HCT116 (cell line): ENCODE data around the gene MTMR12. TPM values are rescaled to one million over a fixed set of nuclear protein-coding genes. Genes with fewer than 3 reads are reported as not detected.
"Not testable (repeated sequence)": the region's sequence is repeated elsewhere in the genome, so short reads cannot be mapped to it uniquely, and the experiment has no call there.

Experiments
- ATAC-seq: fragments of 200-7000 bp; cut with Tn5 transposase; 2 replicates; pipeline ENCODE4 v1.9.1; 2020; ENCODE audit warnings: mild to moderate bottlenecking, moderate library complexity
- BruUV-seq: library from RNA; stranded (reverse); fragments of 400-500 nt; replicated peaks from 2 replicates; lab custom pipeline; 2021; lab: Mats Ljungman, UMichigan
- CTCF ChIA-PET: fragments of 300-600 bp; sonication (Branson Sonifier 250); formaldehyde crosslinking; loops from one replicate; lab custom pipeline; 2021; ENCODE audit warnings: antibody characterized with exemption; lab: Charles Lee
- POLR2A ChIA-PET: fragments of 300-600, 350-600 bp; sonication (Branson Sonifier 250); formaldehyde crosslinking; loops from one replicate; lab custom pipeline; 2021; ENCODE audit warnings: antibody characterized with exemption; lab: Charles Lee
- RAD21 ChIA-PET, 2 experiments: fragments of 300-600 bp; sonication (Branson Sonifier 250); formaldehyde crosslinking; loops; one replicate each; lab custom pipeline; 2023; ENCODE audit warnings: low total read pairs in 2 of 2; ENCODE audit not compliant: uncharacterized antibody in 2 of 2, unreplicated experiment in 2 of 2, low non-redundant PET in 1 of 2; lab: Charles Lee
- DNase-seq: peaks from one replicate; pipeline ENCODE4 v3.0.0-alpha.2; 2010; ENCODE audit warnings: low read depth, low spot score
- H2AFZ ChIP-seq: fragments of 200-600 bp; shearing (Covaris generic), sonication (generic); 2 replicates; pipeline ENCODE4 v1.6.1; 2017; ENCODE audit warnings: low read depth, mixed run types, mixed read lengths, antibody characterized with exemption, low read length; ENCODE audit not compliant: poor library complexity, severe bottlenecking
- H3K27ac ChIP-seq: 2 replicates; pipeline ENCODE4 v1.5.1; 2012; ENCODE audit warnings: low read depth, low read length
- H3K27me3 ChIP-seq: fragments of 200-600 bp; sonication (generic); 2 replicates; pipeline ENCODE4 v1.6.1; 2016; ENCODE audit warnings: mixed run types, low read length, mixed read lengths; ENCODE audit not compliant: insufficient read depth
- H3K36me3 ChIP-seq, 2 experiments: fragments of 200-500 bp in 1 of 2; fragments of 200-600 bp in 1 of 2; sonication (Bioruptor generic) in 1 of 2; sonication (generic) in 1 of 2; 2 replicates each; pipeline versions ENCODE4 v1.5.1 to v1.6.1; 2014 to 2016; ENCODE audit warnings: low read length in 2 of 2, inconsistent platforms in 1 of 2, mixed read lengths in 1 of 2, mixed run types in 1 of 2; ENCODE audit not compliant: insufficient read depth in 2 of 2, control insufficient read depth in 1 of 2
- H3K4me1 ChIP-seq, 2 experiments: fragments of 200-600 bp in 1 of 2; sonication (generic) in 1 of 2; 2 replicates each; pipeline versions ENCODE4 v1.5.1 to v1.6.1; 2012 to 2017; ENCODE audit warnings: low read length in 2 of 2, inconsistent platforms in 1 of 2, mild to moderate bottlenecking in 1 of 2, mixed read lengths in 1 of 2, mixed run types in 1 of 2, moderate library complexity in 1 of 2; ENCODE audit not compliant: insufficient read depth in 2 of 2, control insufficient read depth in 1 of 2
- H3K4me2 ChIP-seq: fragments of 200-600 bp; sonication (generic); 2 replicates; pipeline ENCODE4 v1.6.1; 2017; ENCODE audit warnings: mixed run types, low read length, mixed read lengths
- H3K4me3 ChIP-seq, 2 experiments: fragments of 200-600 bp in 1 of 2; sonication (generic) in 1 of 2; replicated peaks in 1 of 2; 2 replicates each; pipeline ENCODE4 v1.5.1; 2011 to 2016; ENCODE audit warnings: low read length in 2 of 2, control low read depth in 1 of 2, low read depth in 1 of 2, mild to moderate bottlenecking in 1 of 2, mixed read lengths in 1 of 2, mixed run types in 1 of 2
- H3K79me2 ChIP-seq: fragments of 200-600 bp; sonication (generic); 2 replicates; pipeline ENCODE4 v1.6.1; 2017; ENCODE audit warnings: mild to moderate bottlenecking, mixed run types, low read length, moderate library complexity, mixed read lengths; ENCODE audit not compliant: insufficient read depth
- H3K9ac ChIP-seq: fragments of 200-600 bp; sonication (generic); 2 replicates; pipeline ENCODE4 v1.6.1; 2016; ENCODE audit warnings: low read length, mixed read lengths
- H3K9me2 ChIP-seq: fragments of 200-600 bp; sonication (generic), shearing (Covaris generic); 2 replicates; pipeline ENCODE4 v1.6.1; 2017; ENCODE audit warnings: mixed run types, mild to moderate bottlenecking, moderate library complexity; ENCODE audit not compliant: insufficient read depth
- H3K9me3 ChIP-seq, 2 experiments: fragments of 200-500 bp in 1 of 2; fragments of 200-600 bp in 1 of 2; sonication (Bioruptor generic) in 1 of 2; sonication (generic) in 1 of 2; 2 replicates each; pipeline ENCODE4 v1.6.1; 2014 to 2017; ENCODE audit warnings: low read length in 2 of 2, mixed read lengths in 2 of 2, inconsistent platforms in 1 of 2, low read depth in 1 of 2, mild to moderate bottlenecking in 1 of 2, mixed run types in 1 of 2, moderate library complexity in 1 of 2; ENCODE audit not compliant: control insufficient read depth in 1 of 2, insufficient read depth in 1 of 2
- H4K20me1 ChIP-seq: fragments of 200-600 bp; sonication (generic), shearing (Covaris generic); 2 replicates; pipeline ENCODE4 v1.6.1; 2017; ENCODE audit warnings: mixed run types, mild to moderate bottlenecking, moderate library complexity; ENCODE audit not compliant: insufficient read depth
- MAX ChIP-seq: IDR thresholded peaks from 2 replicates; pipeline ENCODE4 v1.6.1; 2012
- SIN3A ChIP-seq: IDR thresholded peaks from 2 replicates; pipeline ENCODE4 v1.6.1; 2012; ENCODE audit warnings: low read depth
- intact Hi-C: fragments of 100-400 bp; cut with micrococcal nuclease; formaldehyde crosslinking; loops from 2 replicates; pipeline ENCODE4 v1.10.0; 2022
- total RNA-seq: library from RNA; stranded (reverse); gene quantifications from one replicate; pipeline ENCODE4 v1.2.1, GENCODE V29; 2021; ENCODE audit not compliant: unreplicated experiment

The MTMR12 gene
- total RNA-seq, 1 experiment from 2014 or later = 27.3 TPM

DNA sequence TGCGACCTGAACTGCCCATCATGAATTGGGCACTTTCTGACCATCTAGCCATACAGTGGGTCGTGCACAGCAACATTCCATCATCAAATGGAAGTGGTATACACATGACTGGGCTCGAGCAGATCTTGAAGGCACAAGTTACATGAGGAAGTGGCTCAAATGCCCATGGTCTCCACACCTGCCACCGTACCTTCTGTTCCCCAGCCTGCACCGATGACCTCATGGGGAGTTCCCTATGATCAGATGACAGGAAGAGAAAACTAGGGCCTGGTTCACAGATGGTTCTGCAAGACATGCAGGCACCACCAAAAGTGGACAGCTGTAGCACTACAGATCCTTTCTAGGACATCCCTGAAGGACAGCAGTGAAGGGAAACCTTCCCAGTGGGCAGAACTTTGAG, 21.8 kb downstream of the MTMR12 start (continued):
- no peak for TF ChIP-seq SIN3A
- TF ChIP-seq MAX = no peak

DNA sequence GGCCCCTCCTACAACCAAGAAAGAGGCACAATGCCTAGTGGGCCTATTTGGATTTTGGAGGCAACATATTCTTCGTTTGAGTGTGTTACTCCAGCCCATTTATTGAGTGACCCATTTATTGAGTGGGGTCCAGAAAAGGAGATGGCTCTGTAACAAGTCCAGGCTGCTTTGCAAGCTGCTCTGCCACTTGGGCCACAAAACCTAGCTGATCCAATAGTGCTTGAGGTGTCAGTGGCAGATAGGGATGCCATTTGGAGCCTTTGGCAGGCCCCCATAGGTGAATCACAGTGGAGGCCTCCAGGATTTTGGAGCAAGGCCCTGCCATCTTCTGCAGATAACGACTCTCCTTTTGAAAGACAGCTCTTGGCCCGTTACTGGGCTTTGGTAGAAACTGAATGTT, 22.2 kb downstream of the MTMR12 start:
- H3K79me2 ChIP-seq = peaks cover 17% of the 10 kb centered on the region
- H3K9me3 ChIP-seq, H2AFZ ChIP-seq, CTCF ChIA-PET, H3K4me3 ChIP-seq, H3K4me2 ChIP-seq, BruUV-seq, DNase-seq, H3K36me3 ChIP-seq, H4K20me1 ChIP-seq, H3K27me3 ChIP-seq, ATAC-seq, H3K9ac ChIP-seq, H3K27ac ChIP-seq, H3K9me2 ChIP-seq, H3K4me1 ChIP-seq, RAD21 ChIA-PET, POLR2A ChIA-PET, intact Hi-C loops: not testable (repeated sequence)

DNA sequence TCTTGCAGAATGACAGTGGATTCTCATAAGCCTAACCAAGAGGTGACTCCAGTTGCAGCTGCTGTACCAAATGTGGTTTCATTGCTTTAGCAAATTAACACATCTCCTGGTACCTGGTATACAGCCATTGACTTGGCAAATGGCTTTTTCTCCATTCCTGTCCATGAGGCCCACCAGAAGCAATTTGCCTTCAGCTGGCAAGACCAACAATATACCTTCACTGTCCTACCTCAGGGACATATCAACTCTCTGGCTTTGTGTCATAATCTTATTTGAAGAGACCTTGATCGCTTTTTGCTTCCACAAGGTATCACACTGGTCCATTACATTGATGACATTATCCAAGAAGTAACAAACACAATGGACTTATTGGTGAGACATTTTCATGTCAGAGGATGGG, 22.8 kb downstream of the MTMR12 start:
- DNase-seq, H3K9ac ChIP-seq, H3K4me1 ChIP-seq, ATAC-seq, intact Hi-C loops, BruUV-seq, POLR2A ChIA-PET, H3K9me2 ChIP-seq, H4K20me1 ChIP-seq, H3K36me3 ChIP-seq, H3K27me3 ChIP-seq, H3K27ac ChIP-seq, RAD21 ChIA-PET, H3K4me3 ChIP-seq, H3K4me2 ChIP-seq, CTCF ChIA-PET, H2AFZ ChIP-seq, H3K9me3 ChIP-seq: not testable (repeated sequence)
- H3K79me2 ChIP-seq = peaks cover 14% of the 10 kb centered on the region

DNA sequence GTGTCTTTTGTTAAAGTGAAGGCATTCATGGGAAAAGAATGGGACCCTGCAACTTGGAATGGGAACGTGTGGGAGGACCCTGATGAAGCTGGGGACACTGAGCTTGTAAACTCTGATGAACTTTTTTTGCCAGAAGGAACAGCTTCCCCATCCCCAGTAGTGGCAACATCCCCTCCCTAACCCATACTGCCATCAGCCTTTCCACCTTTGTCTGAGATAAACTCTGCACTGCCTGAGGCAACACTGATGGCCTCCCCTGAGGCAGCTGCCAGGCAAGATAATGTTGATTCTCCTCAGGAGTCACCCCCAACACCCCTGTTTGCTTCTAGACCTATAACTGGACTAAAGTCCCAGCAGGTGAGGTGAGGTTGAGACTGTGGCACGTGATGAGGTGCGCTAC, 24.6 kb downstream of the MTMR12 start:
- intact Hi-C loops, H3K9me3 ChIP-seq, H3K4me2 ChIP-seq, ATAC-seq, H3K27me3 ChIP-seq, CTCF ChIA-PET, H3K9ac ChIP-seq, H3K27ac ChIP-seq, H3K9me2 ChIP-seq, RAD21 ChIA-PET, DNase-seq, H3K36me3 ChIP-seq, H4K20me1 ChIP-seq, POLR2A ChIA-PET, BruUV-seq, H3K4me3 ChIP-seq, H2AFZ ChIP-seq, H3K4me1 ChIP-seq: not testable (repeated sequence)
- peaks cover 13% of the 10 kb centered on the region; the same call in 1 of the 2 replicates for H3K79me2 ChIP-seq

DNA sequence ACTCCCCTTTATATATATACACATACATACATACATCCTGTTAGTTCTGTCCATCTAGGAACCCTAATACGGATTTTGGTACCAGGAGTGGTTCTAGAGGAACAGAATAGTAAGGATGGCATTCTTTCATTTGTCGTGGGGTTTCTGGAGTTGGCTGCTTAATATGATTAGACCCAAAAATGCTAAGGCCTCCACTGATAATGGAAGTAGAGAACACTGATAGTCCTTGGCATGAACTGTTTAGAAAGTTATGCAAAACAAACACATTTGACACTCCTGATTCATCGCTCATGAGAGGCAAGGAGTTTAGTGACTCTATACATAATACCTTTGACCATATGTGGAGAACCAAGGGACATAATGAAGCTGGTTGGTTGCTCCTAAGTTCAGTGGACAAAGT, 25.2 kb downstream of the MTMR12 start:
- H3K9me2 ChIP-seq, BruUV-seq, H2AFZ ChIP-seq, POLR2A ChIA-PET, H4K20me1 ChIP-seq, CTCF ChIA-PET, H3K9ac ChIP-seq, RAD21 ChIA-PET, H3K4me2 ChIP-seq, H3K4me1 ChIP-seq, H3K4me3 ChIP-seq, ATAC-seq, H3K27me3 ChIP-seq, intact Hi-C loops, H3K27ac ChIP-seq, DNase-seq, H3K36me3 ChIP-seq, H3K9me3 ChIP-seq: not testable (repeated sequence)
- peaks cover 19% of the 10 kb centered on the region; the same call in 1 of the 2 replicates for H3K79me2 ChIP-seq
